ENCODE data around the gene MROH7.

- no peak for TF ChIP-seq CTCF (conservative IDR thresholded peaks at IDR 0.05; ENCODE audit: low read length)
- no peak for TF ChIP-seq EZH2phosphoT487 (IDR thresholded peaks at IDR 0.05; ENCODE audit: borderline replicate concordance)
Measured at GRCh38 chr1:54645806-54646676, 4.5 kb downstream of the MROH7 start.
